Activated CD8-positive, alpha-beta T cell treated with anti-CD3 and anti-CD28 coated beads, Interleukin-2, amount 10 ng/mL, durations not matched to agents 7 days and 5 days (primary cell): ENCODE results near the gene MTA3. TPM values are rescaled to one million over a fixed set of nuclear protein-coding genes. Genes with fewer than 3 reads are reported as not detected.

ENCODE experiments used
- ATAC-seq: fragments of 150-1000 bp; cut with Tn5 transposase; one replicate; pipeline ENCODE4 v1.10.0; 2021; ENCODE audit warnings: moderate library complexity
- CTCF ChIA-PET: fragments of 350-600 bp; sonication (Branson Sonifier 250); formaldehyde crosslinking; loops from one replicate; lab custom pipeline; 2021; ENCODE audit warnings: antibody characterized with exemption; lab: Charles Lee
- POLR2A ChIA-PET: fragments of 350-600 bp; sonication (Branson Sonifier 250); formaldehyde crosslinking; loops from one replicate; lab custom pipeline; 2021; ENCODE audit warnings: antibody characterized with exemption; lab: Charles Lee
- DNase-seq: peaks from one replicate; pipeline ENCODE4 v3.0.0-alpha.2; 2020
- H3K27ac Mint-ChIP-seq: one replicate; pipeline ENCODE4 v1.8.0; 2021; ENCODE audit warnings: mild to moderate bottlenecking, mixed read lengths
- H3K27me3 Mint-ChIP-seq: one replicate; pipeline ENCODE4 v1.8.0; 2021; ENCODE audit warnings: low read depth, mixed read lengths
- H3K36me3 Mint-ChIP-seq: one replicate; pipeline ENCODE4 v1.8.0; 2021; ENCODE audit warnings: low read depth, mixed read lengths
- H3K4me1 Mint-ChIP-seq: one replicate; pipeline ENCODE4 v1.8.0; 2021; ENCODE audit warnings: low read depth, mixed read lengths
- H3K4me3 Mint-ChIP-seq: one replicate; pipeline ENCODE4 v1.8.0; 2021; ENCODE audit warnings: mild to moderate bottlenecking, mixed read lengths
- H3K9me3 Mint-ChIP-seq: one replicate; pipeline ENCODE4 v1.8.0; 2022; ENCODE audit warnings: mixed read lengths; ENCODE audit not compliant: insufficient read depth
- total RNA-seq, 2 experiments: library from RNA; stranded (reverse); gene quantifications; one replicate each; pipeline ENCODE4 v1.2.3, GENCODE V29; 2021

Gene MTA3
- total RNA-seq, 2 experiments from 2014 or later, result 26.2 to 33.4 TPM

DNA sequence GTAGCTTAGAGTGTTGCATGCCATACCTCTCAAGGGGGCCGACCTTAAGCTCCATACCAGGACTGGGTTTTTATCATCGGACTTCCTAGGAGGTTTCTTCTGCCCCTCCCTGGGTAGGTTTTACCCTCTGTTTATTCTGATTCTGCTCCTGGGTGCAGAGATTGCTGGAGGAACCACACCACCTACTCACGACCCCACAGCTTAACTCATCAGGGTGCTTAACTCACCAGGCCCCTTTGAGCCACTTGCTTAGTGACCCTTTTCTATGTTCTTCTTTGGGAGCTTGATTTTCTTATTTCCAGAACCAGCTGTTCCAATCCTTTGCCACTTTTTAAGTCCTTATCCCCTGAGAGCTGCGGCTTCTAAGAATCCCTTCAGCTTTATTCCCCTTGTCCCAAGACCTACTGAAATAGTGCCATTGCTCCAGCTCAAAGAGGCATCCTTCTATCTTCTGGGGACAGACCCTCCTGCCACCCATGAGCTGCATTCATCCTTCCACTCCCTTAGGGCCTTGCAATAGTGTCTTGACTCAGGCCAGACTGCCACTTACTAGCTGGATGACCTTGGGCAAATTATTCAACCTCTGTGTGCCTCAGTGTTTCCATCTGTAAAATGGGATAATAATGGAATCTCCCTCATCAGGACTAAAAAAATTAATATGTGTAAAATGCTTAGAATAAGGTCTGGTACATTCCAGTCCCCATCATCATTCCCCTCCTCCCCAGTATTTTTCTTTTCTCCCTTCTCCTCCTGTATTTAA lies 189.7 kb downstream of the MTA3 start:
- H3K27ac Mint-ChIP-seq, result no peak overlapping the region
- H3K4me3 Mint-ChIP-seq, result no peak overlapping the region
- peaks cover 7% of the 10 kb centered on the region for H3K4me1 Mint-ChIP-seq
- no peaks in the 10 kb centered on the region for H3K9me3 Mint-ChIP-seq
- no peaks in the 10 kb centered on the region for H3K27me3 Mint-ChIP-seq
- POLR2A ChIA-PET, result no interaction called here
- CTCF ChIA-PET, result interaction anchor here (0.7 to 1.4 kb wide), 3 partner anchors 13 to 30 kb away, joined by 3 to 4 read pairs (median 3); no protein-coding TSS in a partner anchor
- no peak for ATAC-seq
- peaks cover 1% of the 10 kb centered on the region for H3K36me3 Mint-ChIP-seq
- DNase-seq, result no peak

DNA sequence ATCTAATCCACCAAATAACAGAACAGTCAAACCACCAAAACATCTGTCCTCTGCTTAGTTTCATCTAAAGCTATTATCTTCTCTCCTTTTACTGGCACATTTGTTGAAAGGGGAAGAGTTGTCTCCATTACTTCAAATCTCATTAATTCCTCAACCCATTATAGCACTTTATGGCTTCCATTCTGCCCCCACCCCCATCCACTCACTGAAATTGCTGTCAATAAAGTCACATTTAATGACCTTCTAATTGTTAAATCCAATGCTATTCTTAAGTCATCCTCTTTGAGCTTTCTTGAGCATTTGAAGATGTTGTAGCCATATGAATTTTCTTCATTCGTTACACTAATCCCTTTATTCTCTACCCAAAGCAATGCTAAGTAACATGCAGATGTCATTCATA lies 190.3 kb downstream of the MTA3 start:
- ATAC-seq (no peak), DNase-seq (no peak)
- CTCF ChIA-PET, result interaction anchor here (1.1 to 1.4 kb wide), 2 partner anchors 14 to 21 kb away, joined by 3 to 4 read pairs; no protein-coding TSS in a partner anchor
- H3K4me1 Mint-ChIP-seq, result peaks cover 8% of the 10 kb centered on the region
- no peaks in the 10 kb centered on the region for H3K27me3 Mint-ChIP-seq
- no peak overlapping the region for H3K4me3 Mint-ChIP-seq
- H3K27ac Mint-ChIP-seq, result no peak overlapping the region
- peaks cover 1% of the 10 kb centered on the region for H3K36me3 Mint-ChIP-seq
- POLR2A ChIA-PET, result no interaction called here
- H3K9me3 Mint-ChIP-seq, result no peaks in the 10 kb centered on the region

DNA sequence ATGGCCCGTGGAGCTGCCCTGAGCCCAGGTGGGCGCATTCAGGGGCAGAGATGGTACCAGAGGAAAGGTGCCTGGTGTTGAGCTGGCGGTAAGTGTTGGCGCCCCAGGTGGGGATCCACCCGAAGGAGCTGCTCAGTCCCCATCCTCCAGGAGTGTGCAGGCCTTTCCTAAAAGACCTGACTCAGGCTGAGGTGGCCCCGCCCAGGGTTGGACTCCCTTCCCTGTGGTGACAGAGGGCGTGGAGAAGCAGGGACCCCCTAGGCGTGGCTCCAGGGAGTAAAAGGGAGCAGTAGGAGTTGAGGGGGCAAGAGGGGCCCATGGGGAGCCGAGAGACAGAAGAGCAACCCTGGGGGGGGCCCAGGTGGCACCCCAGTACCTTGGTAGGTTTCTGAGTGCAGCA lies 193.1 kb downstream of the MTA3 start:
- Mint-ChIP-seq H3K27ac (no peak overlapping the region), H3K36me3 (no peaks in the 10 kb centered on the region), H3K4me1 (peaks cover 9% of the 10 kb centered on the region), H3K9me3 (no peaks in the 10 kb centered on the region), H3K4me3 (no peak overlapping the region), H3K27me3 (no peaks in the 10 kb centered on the region)
- ChIA-PET CTCF (no interaction called here), POLR2A (no interaction called here)
- DNase-seq (no peak), ATAC-seq (no peak)

- no peaks in the 10 kb centered on the region for H3K9me3 Mint-ChIP-seq
- H3K4me3 Mint-ChIP-seq, result no peak overlapping the region
- peaks cover 4% of the 10 kb centered on the region for H3K4me1 Mint-ChIP-seq
- ATAC-seq, result no peak
- no peaks in the 10 kb centered on the region for H3K27me3 Mint-ChIP-seq
- no peaks in the 10 kb centered on the region for H3K36me3 Mint-ChIP-seq
- DNase-seq, result no peak
- POLR2A ChIA-PET, result no interaction called here
- CTCF ChIA-PET, result no interaction called here
- no peak overlapping the region for H3K27ac Mint-ChIP-seq
These were observed 193.7 kb downstream of the MTA3 start for GRCh38 chr2:42762155-42762554.

- no peaks in the 10 kb centered on the region for H3K27me3 Mint-ChIP-seq
- ChIA-PET POLR2A (no interaction called here), CTCF (no interaction called here)
- peaks cover 3% of the 10 kb centered on the region for H3K4me1 Mint-ChIP-seq
- DNase-seq, result no peak
- H3K4me3 Mint-ChIP-seq, result no peak overlapping the region
- H3K9me3 Mint-ChIP-seq, result no peaks in the 10 kb centered on the region
- ATAC-seq, result no peak
- H3K36me3 Mint-ChIP-seq, result no peaks in the 10 kb centered on the region
- peak overlapping the region; percentile 46 for H3K27ac Mint-ChIP-seq
These were observed 194.7 kb downstream of the MTA3 start for GRCh38 chr2:42762823-42763804.

GRCh38 chr2:42764096-42764495 lies 195.7 kb downstream of the MTA3 start, which contains the start of gene OXER1:
Gene OXER1 (minus strand): TSS chr2:42764135. CDS start chr2:42764062, 73 bp downstream.
- ATAC-seq (no peak), DNase-seq (no peak)
- ChIA-PET CTCF (no interaction called here), POLR2A (no interaction called here)
- Mint-ChIP-seq H3K4me3 (no peak within 1 kb of the TSS), H3K27me3 (no peaks in the 10 kb centered on the region), H3K4me1 (peaks cover 3% of the 10 kb centered on the region), H3K36me3 (no peaks in the 10 kb centered on the region), H3K27ac (peak within 1 kb of the TSS; percentile 46), H3K9me3 (no peaks in the 10 kb centered on the region)

DNA sequence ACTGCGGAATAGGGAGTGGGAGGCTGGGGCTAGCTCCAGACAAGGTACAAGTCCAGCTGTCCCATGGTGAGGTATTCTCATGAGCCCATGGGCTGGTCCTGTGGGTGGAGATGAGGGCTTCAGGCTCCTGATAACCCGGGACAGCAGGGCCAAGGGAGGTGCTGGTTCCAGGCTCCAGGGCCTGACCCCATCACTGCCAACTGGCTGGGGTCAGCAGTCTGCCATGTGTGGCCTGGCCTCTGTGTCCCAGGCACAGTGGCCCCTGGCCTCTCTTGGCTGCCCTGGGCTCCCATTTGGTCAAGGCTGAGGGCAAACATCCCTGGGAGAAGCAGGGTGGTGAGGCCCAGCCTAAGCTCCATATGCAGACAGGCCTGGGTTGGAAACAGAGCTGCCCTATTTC lies 196.5 kb downstream of the MTA3 start:
- Mint-ChIP-seq H3K27ac (no peak overlapping the region), H3K27me3 (no peaks in the 10 kb centered on the region), H3K4me3 (no peak overlapping the region), H3K9me3 (no peaks in the 10 kb centered on the region), H3K36me3 (no peaks in the 10 kb centered on the region), H3K4me1 (peaks cover 3% of the 10 kb centered on the region)
- POLR2A ChIA-PET, result no interaction called here
- CTCF ChIA-PET, result no interaction called here
- no peak for DNase-seq
- ATAC-seq, result no peak

DNA sequence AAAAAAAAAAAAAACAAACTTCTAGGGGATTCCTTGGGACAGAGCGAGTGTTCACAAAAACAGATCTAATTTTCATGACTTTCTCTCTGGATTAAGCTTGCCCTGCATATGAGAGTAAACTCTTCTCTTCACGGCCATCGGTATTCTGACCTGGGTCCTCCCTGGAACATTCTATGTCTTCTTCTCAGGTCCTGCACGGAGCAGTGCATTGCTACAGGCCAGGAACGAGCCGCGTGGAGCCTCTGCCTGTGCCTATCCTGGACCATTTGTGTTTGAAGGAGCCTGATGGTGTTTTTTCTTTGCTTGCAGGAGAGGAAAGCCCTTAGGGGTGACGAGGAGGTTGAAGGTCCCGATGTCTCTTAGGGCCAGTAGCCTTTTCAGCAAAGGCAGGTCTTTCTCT lies 197.3 kb downstream of the MTA3 start:
- no peak for ATAC-seq

GRCh38 chr2:42767080-42767898 lies 198.9 kb downstream of the MTA3 start:
- DNase-seq (no peak), ATAC-seq (no peak)
- CTCF ChIA-PET, result no interaction called here
- Mint-ChIP-seq H3K4me3 (no peak overlapping the region), H3K9me3 (no peaks in the 10 kb centered on the region), H3K27ac (no peak overlapping the region), H3K27me3 (no peaks in the 10 kb centered on the region), H3K36me3 (no peaks in the 10 kb centered on the region), H3K4me1 (peaks cover 3% of the 10 kb centered on the region)
- POLR2A ChIA-PET, result no interaction called here

More for the DNA sequence above, 197.3 kb downstream of the MTA3 start:
- H3K27me3 Mint-ChIP-seq, result no peaks in the 10 kb centered on the region
- ChIA-PET POLR2A (no interaction called here), CTCF (interaction anchor here (0.6 kb wide), 1 partner anchor 104 kb away, joined by 3 read pairs; no protein-coding TSS in a partner anchor)
- no peak overlapping the region for H3K4me3 Mint-ChIP-seq
- H3K27ac Mint-ChIP-seq, result no peak overlapping the region
- H3K36me3 Mint-ChIP-seq, result no peaks in the 10 kb centered on the region
- DNase-seq, result no peak
- no peaks in the 10 kb centered on the region for H3K9me3 Mint-ChIP-seq
- H3K4me1 Mint-ChIP-seq, result peaks cover 3% of the 10 kb centered on the region

DNA sequence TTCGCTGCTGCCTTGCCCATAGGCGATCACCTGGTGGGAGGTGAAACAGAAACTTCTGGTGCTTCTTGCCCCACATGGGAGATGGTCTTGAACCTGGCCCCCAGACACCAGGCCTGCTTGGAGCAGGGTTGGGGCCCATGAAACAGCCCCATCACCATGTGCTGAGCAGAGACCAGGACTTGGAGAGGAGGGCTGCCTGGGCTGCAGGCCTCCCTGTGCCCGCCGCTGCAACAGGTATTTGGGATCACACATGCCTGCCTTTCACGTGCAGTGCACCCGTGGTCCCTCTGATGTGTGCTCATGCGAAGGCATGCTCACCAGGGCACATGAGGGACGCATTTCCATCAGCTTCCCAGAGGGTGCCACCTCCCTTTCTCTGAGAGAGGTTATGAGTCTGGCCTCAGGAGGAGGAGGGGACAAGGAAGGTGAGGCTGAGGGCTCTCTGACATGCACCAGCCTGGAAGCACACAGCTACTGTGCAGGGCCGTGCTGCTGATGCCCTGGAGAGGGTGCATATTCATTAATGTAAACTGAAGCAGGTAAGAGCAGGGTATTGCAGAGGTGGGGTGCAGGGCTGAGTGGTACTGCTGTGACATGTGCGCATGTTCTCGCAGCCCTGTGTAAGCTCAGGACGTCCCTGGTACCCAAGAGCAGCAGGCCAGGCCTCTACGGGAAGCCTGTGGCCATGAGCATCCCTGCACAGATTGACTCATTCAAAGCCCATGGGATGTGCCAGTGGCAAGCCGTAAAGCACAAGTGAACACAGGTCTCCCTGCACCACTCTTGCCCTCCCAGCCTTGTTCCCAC lies 199.7 kb downstream of the MTA3 start:
- Mint-ChIP-seq H3K36me3 (no peaks in the 10 kb centered on the region), H3K4me1 (peaks cover 3% of the 10 kb centered on the region), H3K27me3 (no peaks in the 10 kb centered on the region), H3K27ac (no peak overlapping the region), H3K4me3 (no peak overlapping the region), H3K9me3 (no peaks in the 10 kb centered on the region)
- ChIA-PET CTCF (no interaction called here), POLR2A (interaction anchor here (0.6 kb wide), 1 partner anchor 41 kb away, joined by 5 read pairs; no protein-coding TSS in a partner anchor)
- ATAC-seq, result no peak
- DNase-seq, result no peak
